Inferior parietal cortex (tissue), 1 donor: ENCODE results near the gene ASB18.
A peak's percentile ranks its signal among the peaks of the same experiment; 100 is the strongest.

Experiments
- DNase-seq: peaks from one replicate; pipeline ENCODE4 v3.0.0-alpha.2; 2016; ENCODE audit errors: extremely low spot score

Gene ASB18

GRCh38 chr2:236208019-236208926 lies 55.9 kb downstream of the ASB18 start:
- no peak for DNase-seq

- no peak for DNase-seq
Measured at GRCh38 chr2:236207472-236207871, 56.7 kb downstream of the ASB18 start.

GRCh38 chr2:236205867-236206645 lies 58.1 kb downstream of the ASB18 start:
- DNase-seq = no peak

- no peak for DNase-seq
Measured at GRCh38 chr2:236204953-236205352, 59.3 kb downstream of the ASB18 start.

GRCh38 chr2:236200378-236200777 lies 63.8 kb downstream of the ASB18 start:
- no peak for DNase-seq

GRCh38 chr2:236196366-236196765 lies 67.8 kb downstream of the ASB18 start:
- no peak for DNase-seq

GRCh38 chr2:236195726-236196125 lies 68.5 kb downstream of the ASB18 start:
- no peak for DNase-seq

- no peak for DNase-seq
Measured at GRCh38 chr2:236194786-236195185, 69.4 kb downstream of the ASB18 start.

- no peak for DNase-seq
Measured at GRCh38 chr2:236193026-236193425, 71.2 kb downstream of the ASB18 start.

- no peak for DNase-seq
Measured at GRCh38 chr2:236190674-236191073, 73.5 kb downstream of the ASB18 start.

GRCh38 chr2:236184701-236185100 lies 79.5 kb downstream of the ASB18 start:
- no peak for DNase-seq

- peak; percentile 36 for DNase-seq
Measured at GRCh38 chr2:236180831-236181453, 83.3 kb downstream of the ASB18 start.

GRCh38 chr2:236180076-236180816 lies 84.0 kb downstream of the ASB18 start:
- no peak for DNase-seq

GRCh38 chr2:236179236-236180075 lies 84.8 kb downstream of the ASB18 start:
- DNase-seq = no peak

GRCh38 chr2:236178890-236179235 lies 85.3 kb downstream of the ASB18 start:
- DNase-seq = no peak

GRCh38 chr2:236177967-236178889 lies 86.0 kb downstream of the ASB18 start:
- peak; percentile 36 for DNase-seq

GRCh38 chr2:236177604-236177966 lies 86.6 kb downstream of the ASB18 start:
- no peak for DNase-seq

GRCh38 chr2:236176951-236177350 lies 87.3 kb downstream of the ASB18 start:
- DNase-seq = no peak

- DNase-seq = no peak
Measured at GRCh38 chr2:236176417-236176816, 87.8 kb downstream of the ASB18 start.
